Neuronal stem cell (in vitro differentiated cells): Measurements from ENCODE around the gene TAX1BP3.

Source experiments
- DNase-seq: peaks from one replicate; pipeline ENCODE4 v3.0.0-alpha.2; 2013; ENCODE audit warnings: low spot score
- H2AFZ ChIP-seq: one replicate; pipeline ENCODE4 v1.6.1; 2013; ENCODE audit warnings: mild to moderate bottlenecking, low read length, inconsistent platforms
- H2AK5ac ChIP-seq: 2 replicates; pipeline ENCODE4 v1.6.1; 2013; ENCODE audit warnings: low read depth, mild to moderate bottlenecking, inconsistent platforms, low read length, moderate library complexity, mixed read lengths
- H2BK120ac ChIP-seq: 2 replicates; pipeline ENCODE4 v1.6.1; 2013; ENCODE audit warnings: low read depth, mild to moderate bottlenecking, inconsistent platforms, low read length, moderate library complexity, mixed read lengths
- H2BK12ac ChIP-seq: one replicate; pipeline ENCODE4 v1.6.1; 2013; ENCODE audit warnings: low read length, inconsistent platforms
- H2BK15ac ChIP-seq: 2 replicates; pipeline ENCODE4 v1.6.1; 2013; ENCODE audit warnings: mild to moderate bottlenecking, low read length, inconsistent platforms, mixed read lengths
- H2BK5ac ChIP-seq: one replicate; pipeline ENCODE4 v1.6.1; 2013; ENCODE audit warnings: inconsistent platforms, mild to moderate bottlenecking, low read length, moderate library complexity
- H3K14ac ChIP-seq: one replicate; pipeline ENCODE4 v1.6.1; 2013; ENCODE audit warnings: low read length, inconsistent platforms
- H3K18ac ChIP-seq: 2 replicates; pipeline ENCODE4 v1.6.1; 2013; ENCODE audit warnings: low read length, inconsistent platforms
- H3K23ac ChIP-seq: 2 replicates; pipeline ENCODE4 v1.6.1; 2013; ENCODE audit warnings: low read depth, mild to moderate bottlenecking, mixed read lengths, low read length, inconsistent platforms; ENCODE audit not compliant: poor library complexity
- H3K27ac ChIP-seq: replicated peaks from 3 replicates; pipeline ENCODE4 v1.5.1; 2013; ENCODE audit warnings: low read length, inconsistent platforms
- H3K27me3 ChIP-seq, 3 experiments: 2 replicates each; pipeline ENCODE4 v1.6.1; 2013; ENCODE audit warnings: low read length in 3 of 3, mild to moderate bottlenecking in 2 of 3, inconsistent platforms in 1 of 3, low read depth in 1 of 3, mixed read lengths in 1 of 3, moderate library complexity in 1 of 3; ENCODE audit not compliant: control insufficient read depth in 3 of 3, insufficient read depth in 3 of 3
- H3K36me3 ChIP-seq, 2 donors: replicated peaks in 1 of 2; 2 replicates each; pipeline ENCODE4 v1.6.1; 2013; ENCODE audit warnings: low read length in 2 of 2; ENCODE audit not compliant: control insufficient read depth in 2 of 2, insufficient read depth in 2 of 2
- H3K4ac ChIP-seq: 2 replicates; pipeline ENCODE4 v1.6.1; 2013; ENCODE audit warnings: inconsistent platforms, mild to moderate bottlenecking, low read length, moderate library complexity
- H3K4me1 ChIP-seq, 2 donors: 1 replicate in 1 of 2; 2 replicates in 1 of 2; pipeline ENCODE4 v1.6.1; 2013; ENCODE audit warnings: low read length in 2 of 2, low read depth in 1 of 2; ENCODE audit not compliant: control insufficient read depth in 2 of 2, insufficient read depth in 1 of 2
- H3K4me2 ChIP-seq: one replicate; pipeline ENCODE4 v1.6.1; 2013; ENCODE audit warnings: mild to moderate bottlenecking, low read length, inconsistent platforms; ENCODE audit not compliant: insufficient read depth, poor library complexity, severe bottlenecking
- H3K4me3 ChIP-seq, 2 donors: 2 replicates each; pipeline ENCODE4 v1.5.1; 2013; ENCODE audit warnings: low read length in 2 of 2, mild to moderate bottlenecking in 2 of 2, inconsistent platforms in 1 of 2, moderate library complexity in 1 of 2
- H3K79me1 ChIP-seq: one replicate; pipeline ENCODE4 v1.6.1; 2013; ENCODE audit warnings: low read depth, mild to moderate bottlenecking, inconsistent platforms, low read length, moderate library complexity
- H3K9ac ChIP-seq: one replicate; pipeline ENCODE4 v1.6.1; 2013; ENCODE audit warnings: mild to moderate bottlenecking, low read depth, low read length, inconsistent platforms; ENCODE audit not compliant: poor library complexity
- H3K9me3 ChIP-seq, 2 donors: replicated peaks in 1 of 2; 2 replicates each; pipeline versions ENCODE3 to v1.6.1; 2013; ENCODE audit warnings: low read length in 2 of 2, mild to moderate bottlenecking in 2 of 2, inconsistent platforms in 1 of 2, low read depth in 1 of 2, mixed read lengths in 1 of 2, moderate library complexity in 1 of 2; ENCODE audit not compliant: control insufficient read depth in 2 of 2, insufficient read depth in 1 of 2
- H4K8ac ChIP-seq: one replicate; pipeline ENCODE4 v1.6.1; 2013; ENCODE audit warnings: low read depth, mild to moderate bottlenecking, inconsistent platforms, low read length, moderate library complexity
- H4K91ac ChIP-seq: one replicate; pipeline ENCODE4 v1.6.1; 2013; ENCODE audit warnings: low read length, low read depth, mild to moderate bottlenecking, inconsistent platforms; ENCODE audit not compliant: poor library complexity
- WGBS, 2 donors: extraction: QIAGEN DNeasy Blood & Tissue Kit; methylation state at CpG; one replicate each; pipeline ENCODE4 v1.1.7; 2013; ENCODE audit warnings: missing lambda C conversion rate in 2 of 2, mixed read lengths in 1 of 2; ENCODE audit not compliant: insufficient read length in 2 of 2, insufficient replicate concordance in 1 of 2; ENCODE audit errors: extremely low coverage in 2 of 2; 5-methylcytosine and 5-hydroxymethylcytosine counted together

Gene TAX1BP3

GRCh38 chr17:3641014-3641413, 27.4 kb downstream of the TAX1BP3 start:
- no peaks in the 10 kb centered on the region for H3K9me3 ChIP-seq
- no peak overlapping the region for H2AFZ ChIP-seq
- DNase-seq = no peak
- WGBS, 2 donors = no CpG with 5 or more reads among the region's 3 CpGs
- H2BK120ac ChIP-seq = no peak overlapping the region
- no peak overlapping the region for H3K18ac ChIP-seq
- H2AK5ac ChIP-seq = no peak overlapping the region
- H3K4me1 ChIP-seq = peaks cover 2 to 25% of the 10 kb centered on the region in 2 donors
- no peak overlapping the region for H2BK12ac ChIP-seq
- H3K79me1 ChIP-seq = peaks cover 9% of the 10 kb centered on the region
- no peak overlapping the region for H2BK15ac ChIP-seq
- no peak overlapping the region for H3K14ac ChIP-seq
- no peak overlapping the region for H3K9ac ChIP-seq
- no peak overlapping the region for H3K4me3 ChIP-seq
- H4K91ac ChIP-seq = no peak overlapping the region
- H2BK5ac ChIP-seq = no peak overlapping the region
- no peak overlapping the region for H3K27ac ChIP-seq
- no peak overlapping the region for H3K23ac ChIP-seq
- no peak overlapping the region for H3K4me2 ChIP-seq
- H3K27me3 ChIP-seq = no peaks in the 10 kb centered on the region
- H3K36me3 ChIP-seq = peaks cover 4 to 29% of the 10 kb centered on the region in 2 donors
- no peak overlapping the region for H3K4ac ChIP-seq
- no peak overlapping the region for H4K8ac ChIP-seq

- Histone ChIP-seq H3K36me3 (peaks cover 4 to 23% of the 10 kb centered on the region in 2 donors), H2AFZ (no peak overlapping the region), H4K8ac (no peak overlapping the region), H3K9ac (no peak overlapping the region), H3K27ac (no peak overlapping the region), H3K4me3 (no peak overlapping the region), H3K79me1 (peaks cover 15% of the 10 kb centered on the region), H2AK5ac (no peak overlapping the region), H4K91ac (no peak overlapping the region), H3K9me3 (no peaks in the 10 kb centered on the region), H3K4me1 (peaks cover 2 to 28% of the 10 kb centered on the region in 2 donors), H3K4me2 (no peak overlapping the region), H3K23ac (no peak overlapping the region), H3K18ac (no peak overlapping the region), H2BK12ac (no peak overlapping the region), H2BK5ac (no peak overlapping the region), H3K14ac (no peak overlapping the region), H2BK120ac (no peak overlapping the region), H3K4ac (no peak overlapping the region), H2BK15ac (no peak overlapping the region), H3K27me3 (no peaks in the 10 kb centered on the region)
- no CpG with 5 or more reads among the region's 7 CpGs for WGBS, 2 donors
- no peak for DNase-seq
These were observed 28.3 kb downstream of the TAX1BP3 start for GRCh38 chr17:3639981-3640596.

GRCh38 chr17:3636908-3637373, 31.4 kb downstream of the TAX1BP3 start:
- peaks cover 21% of the 10 kb centered on the region for H3K79me1 ChIP-seq
- peak overlapping the region; percentile 63 for H2AK5ac ChIP-seq
- H3K36me3 ChIP-seq = peaks cover 6 to 19% of the 10 kb centered on the region in 2 donors
- peak overlapping the region; percentile 98 for H2AFZ ChIP-seq
- no peaks in the 10 kb centered on the region for H3K27me3 ChIP-seq
- H3K9ac ChIP-seq = peak overlapping the region; percentile 93
- no peak overlapping the region for H2BK120ac ChIP-seq
- DNase-seq = no peak
- H2BK15ac ChIP-seq = peak overlapping the region; percentile 94
- H3K18ac ChIP-seq = peak overlapping the region; percentile 100
- H2BK5ac ChIP-seq = peak overlapping the region; percentile 98
- no peak overlapping the region for H4K91ac ChIP-seq
- H2BK12ac ChIP-seq = no peak overlapping the region
- no peak overlapping the region for H3K14ac ChIP-seq
- peaks cover 6 to 28% of the 10 kb centered on the region in 2 donors for H3K4me1 ChIP-seq
- no peaks in the 10 kb centered on the region for H3K9me3 ChIP-seq
- peak overlapping the region; percentile 84 for H3K4me2 ChIP-seq
- H3K4ac ChIP-seq = no peak overlapping the region
- H3K23ac ChIP-seq = peak overlapping the region; percentile 96
- no peak overlapping the region for H4K8ac ChIP-seq
- H3K4me3 ChIP-seq = peak overlapping the region; percentile 92 to 99
- WGBS, 2 donors = no CpG with 5 or more reads among the region's 31 CpGs
- no peak overlapping the region for H3K27ac ChIP-seq

GRCh38 chr17:3636154-3636907, 32.0 kb downstream of the TAX1BP3 start, which contains the start of the genes CTNS and SHPK:
CTNS (plus strand) TSS chr17:3636760; CDS start chr17:3640207, 3,447 bp downstream.
SHPK (minus strand) TSS chr17:3636250; CDS start chr17:3636219, 31 bp downstream.
- no CpG with 5 or more reads among the region's 68 CpGs for whole genome bisulfite sequencing, 2 donors
- Histone ChIP-seq H3K18ac (peak within 1 kb of the TSS; percentile 100), H2AFZ (peak within 1 kb of the TSS; percentile 98), H3K23ac (peak within 1 kb of the TSS; percentile 96), H4K8ac (no peak within 1 kb of the TSS), H2BK12ac (no peak within 1 kb of the TSS), H3K4ac (no peak within 1 kb of the TSS), H3K4me2 (peak within 1 kb of the TSS; percentile 93), H3K4me1 (peaks cover 6 to 27% of the 10 kb centered on the region in 2 donors), H3K36me3 (peaks cover 6 to 19% of the 10 kb centered on the region in 2 donors), H2AK5ac (peak within 1 kb of the TSS; percentile 66), H2BK5ac (peak within 1 kb of the TSS; percentile 98), H3K79me1 (peaks cover 19% of the 10 kb centered on the region), H2BK15ac (peak within 1 kb of the TSS; percentile 94), H3K14ac (peak within 1 kb of the TSS; percentile 56), H3K27me3 (no peaks in the 10 kb centered on the region), H3K9me3 (no peaks in the 10 kb centered on the region), H3K4me3 (peak within 1 kb of the TSS; percentile 99), H2BK120ac (peak within 1 kb of the TSS; percentile 96), H3K27ac (peak within 1 kb of the TSS; percentile 100), H3K9ac (peak within 1 kb of the TSS; percentile 99), H4K91ac (no peak within 1 kb of the TSS)
- peak; percentile 94 for DNase-seq
